Fibroblast of upper back skin (primary cell): Measurements from ENCODE around the gene STAP2.

Experiments
- DNase-seq: peaks from one replicate; pipeline ENCODE4 v3.0.0-alpha.2; 2013

Gene STAP2

GRCh38 chr19:4370418-4371041 is 31.9 kb upstream of the STAP2 start:
- no peak for DNase-seq

GRCh38 chr19:4369888-4370260 is 31.2 kb upstream of the STAP2 start:
- no peak for DNase-seq

GRCh38 chr19:4369109-4369887 is 30.7 kb upstream of the STAP2 start:
- no peak for DNase-seq

DNA sequence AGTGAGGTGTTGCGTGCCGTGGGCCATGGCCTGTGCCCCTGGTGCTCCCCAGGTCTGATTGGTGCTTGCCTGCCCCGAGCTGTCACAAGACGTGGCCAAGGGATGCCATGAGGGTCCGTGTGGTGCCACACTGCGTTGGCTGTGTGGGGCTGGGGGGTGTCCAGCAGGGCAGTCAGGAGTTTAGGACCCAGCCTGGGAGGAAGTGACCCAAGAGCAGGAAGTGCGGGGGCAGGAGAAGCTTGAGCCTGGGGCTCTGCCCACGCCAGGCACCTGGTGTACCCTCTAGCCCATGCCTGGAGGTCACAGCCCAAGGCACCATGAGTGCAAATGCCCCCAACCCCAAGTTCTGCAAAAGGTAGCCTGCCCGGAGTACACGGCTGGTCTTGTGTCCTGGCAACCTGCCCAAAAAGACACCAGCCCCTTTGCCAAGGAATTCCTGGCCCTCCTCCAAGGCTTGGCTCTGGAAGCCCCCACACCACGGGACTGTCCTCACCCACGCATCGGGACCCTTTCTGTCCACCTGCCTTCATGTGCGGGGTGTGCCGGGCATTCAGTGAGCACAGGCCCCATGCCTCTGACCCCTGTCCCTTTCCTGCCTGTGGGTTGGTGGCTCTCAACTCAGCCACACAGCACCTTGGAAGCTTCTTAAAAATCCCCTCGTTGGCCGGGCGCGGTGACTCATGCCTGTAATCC is 29.6 kb upstream of the STAP2 start:
- no peak for DNase-seq

- no peak for DNase-seq
Observed at GRCh38 chr19:4367781-4368127, 29.1 kb upstream of the STAP2 start.

DNA sequence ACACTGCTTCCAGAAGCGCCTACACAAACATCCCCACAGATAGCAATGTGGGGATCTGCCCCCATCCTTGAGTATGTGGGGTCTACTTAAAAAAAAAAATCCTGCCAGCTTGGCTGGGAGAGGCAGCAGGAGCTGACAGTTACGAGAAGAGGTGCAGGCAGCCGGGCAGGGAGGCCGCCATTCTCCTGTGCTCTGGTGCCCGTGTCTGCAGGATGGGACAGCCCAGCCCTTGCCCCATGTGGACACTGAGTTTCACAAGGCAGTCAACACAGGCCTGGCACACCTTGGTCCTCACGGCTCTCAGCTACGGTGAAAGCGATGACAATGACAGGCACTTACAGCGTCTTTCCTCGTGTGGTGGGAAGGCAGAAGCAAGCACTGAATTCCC is 28.7 kb upstream of the STAP2 start:
- no peak for DNase-seq

- DNase-seq, result no peak
Observed at GRCh38 chr19:4366666-4367335, 28.2 kb upstream of the STAP2 start.

DNA sequence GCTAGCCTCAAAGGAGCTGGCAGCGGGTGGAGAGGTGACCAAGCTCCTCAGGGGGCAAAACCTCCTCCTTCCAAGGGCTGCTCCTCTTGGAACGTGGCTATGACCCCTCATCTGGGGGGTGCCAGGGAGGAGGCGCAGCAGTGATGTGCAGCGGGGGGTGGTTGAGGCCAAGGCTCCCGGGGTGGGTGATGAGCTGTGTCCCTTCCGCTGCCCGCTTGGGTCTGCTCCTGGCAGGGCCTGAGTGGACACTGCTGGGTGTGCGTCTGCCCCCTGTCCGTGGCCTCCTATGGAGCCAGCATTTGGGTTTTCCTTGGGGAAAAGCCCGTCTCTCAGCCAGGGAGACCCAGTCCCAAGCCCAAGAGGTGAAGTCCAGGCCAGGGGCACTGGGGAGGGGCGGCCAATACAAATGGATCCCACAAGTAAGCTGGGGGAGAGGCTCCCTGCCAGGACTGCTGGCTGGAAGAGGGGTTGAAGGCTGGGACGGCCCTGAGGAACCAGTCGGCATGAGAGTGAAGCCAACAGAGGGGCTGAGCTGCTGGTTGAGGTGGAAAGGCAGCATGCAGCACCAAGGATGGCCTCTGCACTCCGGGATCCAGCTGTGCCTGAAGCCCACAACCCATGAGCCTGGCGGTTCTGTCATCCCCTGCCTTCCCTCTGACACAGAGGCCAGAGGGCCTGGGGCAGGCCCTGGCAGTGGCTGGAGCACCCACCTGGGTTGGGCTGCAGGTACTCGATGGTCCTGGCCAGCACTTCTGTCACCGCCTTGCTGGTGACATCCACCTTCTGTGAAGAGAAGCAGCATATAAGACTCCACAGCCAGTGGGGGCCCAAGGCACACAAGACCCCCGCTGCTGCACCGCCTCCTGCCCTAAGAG is 27.4 kb upstream of the STAP2 start:
- no peak for DNase-seq

DNA sequence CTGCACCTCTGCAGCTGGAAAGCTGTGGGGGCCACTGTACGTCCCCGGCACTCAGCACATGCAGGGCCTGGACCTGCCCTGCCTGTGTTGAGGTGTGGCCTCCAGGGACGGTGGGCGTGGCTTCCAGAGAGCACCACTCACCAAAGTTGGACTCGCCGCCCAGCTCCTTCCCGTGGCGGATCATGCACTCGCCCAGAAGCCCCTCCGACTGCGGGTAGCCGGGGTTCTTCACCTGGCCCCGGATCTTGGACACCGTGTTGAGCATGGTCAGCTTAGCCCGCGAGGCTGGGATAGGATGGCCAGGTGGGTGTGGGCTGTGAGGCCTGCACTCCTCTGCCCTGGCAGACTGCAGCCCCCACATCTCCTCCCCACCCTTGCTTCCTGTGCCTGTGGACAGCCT is 26.7 kb upstream of the STAP2 start:
- no peak for DNase-seq

DNA sequence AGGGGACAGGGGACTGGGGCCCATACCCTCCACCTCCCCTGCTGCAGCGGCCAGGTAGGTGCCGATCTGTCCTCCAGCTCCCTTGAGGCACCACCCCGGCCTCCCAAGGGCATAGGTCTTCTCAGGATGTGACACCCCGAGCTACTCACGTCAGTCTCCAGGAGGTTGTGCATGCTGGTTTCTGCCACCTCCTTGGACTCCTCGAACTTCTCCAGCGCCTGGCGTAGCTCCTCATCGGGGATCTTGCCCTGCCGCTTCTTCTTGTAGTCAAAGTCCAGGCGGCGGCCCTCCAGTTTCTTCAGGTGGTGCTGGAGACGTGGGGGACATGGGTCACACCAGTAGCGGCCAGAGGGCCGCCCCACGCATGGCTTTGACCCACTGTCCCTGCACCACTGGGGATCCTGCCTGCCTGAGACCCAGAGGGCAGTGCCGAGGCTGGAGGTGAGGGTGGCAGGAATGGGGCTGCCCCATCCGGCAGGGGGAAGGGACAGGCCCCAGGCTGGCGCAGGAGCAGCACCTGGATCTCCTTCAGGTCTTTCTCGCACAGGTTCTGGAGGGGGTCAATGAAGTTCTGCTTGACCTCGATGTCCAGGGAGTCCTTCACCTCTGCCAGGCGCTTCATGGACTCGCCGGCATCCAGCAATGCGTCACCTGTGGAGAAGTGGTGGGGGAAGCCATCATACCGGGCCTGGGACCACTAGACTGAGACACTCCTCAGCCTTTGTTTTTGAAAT is 25.1 kb upstream of the STAP2 start:
- DNase-seq, result no peak

- DNase-seq, result no peak
Observed at GRCh38 chr19:4362831-4363545, 24.4 kb upstream of the STAP2 start.

DNA sequence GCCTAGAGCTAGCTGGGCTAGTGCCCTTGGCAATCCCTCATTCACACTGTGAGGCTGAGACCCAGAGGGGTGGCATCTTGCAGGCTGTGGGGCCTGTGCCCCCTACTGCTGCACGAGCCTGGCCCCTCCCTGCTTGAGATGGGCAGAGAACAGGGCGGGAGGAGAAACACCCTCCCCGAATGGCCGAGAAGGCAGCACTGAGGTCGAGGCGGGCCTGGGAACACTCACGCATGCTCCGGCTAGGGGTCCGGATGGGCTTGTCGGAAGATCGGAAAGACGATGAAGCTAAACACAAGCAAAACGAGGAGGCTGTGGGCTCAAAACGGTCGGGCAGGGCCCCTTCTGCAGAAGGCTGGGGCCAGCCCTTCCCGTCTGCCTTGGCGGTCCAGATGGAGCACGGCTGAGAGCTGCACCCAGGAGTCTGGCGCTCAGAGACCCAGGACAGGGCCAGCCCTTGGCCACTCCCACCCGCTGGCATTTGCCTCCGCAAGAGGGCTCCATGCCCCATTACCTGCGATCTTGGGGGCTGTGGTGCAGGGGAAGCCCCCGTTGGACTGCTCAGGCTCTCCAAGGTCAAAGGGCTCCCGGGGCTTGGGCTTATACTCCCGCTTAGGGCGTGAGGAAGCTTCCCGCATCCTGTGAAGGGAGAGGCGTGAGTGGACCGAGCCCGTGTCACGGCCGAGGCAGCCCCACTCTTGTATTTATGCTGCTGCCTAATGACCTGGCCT is 23.6 kb upstream of the STAP2 start:
- no peak for DNase-seq

- DNase-seq, result no peak
Observed at GRCh38 chr19:4361152-4362046, 22.8 kb upstream of the STAP2 start.

GRCh38 chr19:4360641-4361151 is 22.1 kb upstream of the STAP2 start:
- DNase-seq, result no peak

DNA sequence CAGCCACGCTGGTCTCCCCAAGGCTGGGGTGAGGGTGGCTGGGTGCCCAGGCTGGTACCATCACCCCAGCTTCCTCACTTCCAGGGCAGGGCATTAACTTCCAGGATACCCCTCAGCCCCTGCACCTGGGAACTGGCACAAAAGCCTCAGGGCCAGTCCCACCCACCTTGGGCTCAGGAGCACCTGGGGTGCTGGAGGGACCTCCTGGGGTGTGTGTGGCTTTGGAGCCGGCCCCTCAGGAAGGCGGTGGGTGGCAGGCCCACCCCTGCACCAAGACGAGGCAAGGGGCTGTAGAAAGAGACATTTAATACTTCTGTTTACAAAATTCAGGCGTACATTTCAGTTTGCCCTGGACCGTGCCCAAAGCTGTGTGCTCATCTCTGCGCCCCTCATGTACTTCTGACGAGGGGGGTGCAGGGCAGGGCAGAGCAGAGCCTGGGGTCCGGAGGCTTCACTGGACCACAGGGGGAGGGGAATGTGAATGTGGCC is 21.5 kb upstream of the STAP2 start:
- no peak for DNase-seq

- DNase-seq, result no peak
Observed at GRCh38 chr19:4359627-4360000, 21.0 kb upstream of the STAP2 start.

DNA sequence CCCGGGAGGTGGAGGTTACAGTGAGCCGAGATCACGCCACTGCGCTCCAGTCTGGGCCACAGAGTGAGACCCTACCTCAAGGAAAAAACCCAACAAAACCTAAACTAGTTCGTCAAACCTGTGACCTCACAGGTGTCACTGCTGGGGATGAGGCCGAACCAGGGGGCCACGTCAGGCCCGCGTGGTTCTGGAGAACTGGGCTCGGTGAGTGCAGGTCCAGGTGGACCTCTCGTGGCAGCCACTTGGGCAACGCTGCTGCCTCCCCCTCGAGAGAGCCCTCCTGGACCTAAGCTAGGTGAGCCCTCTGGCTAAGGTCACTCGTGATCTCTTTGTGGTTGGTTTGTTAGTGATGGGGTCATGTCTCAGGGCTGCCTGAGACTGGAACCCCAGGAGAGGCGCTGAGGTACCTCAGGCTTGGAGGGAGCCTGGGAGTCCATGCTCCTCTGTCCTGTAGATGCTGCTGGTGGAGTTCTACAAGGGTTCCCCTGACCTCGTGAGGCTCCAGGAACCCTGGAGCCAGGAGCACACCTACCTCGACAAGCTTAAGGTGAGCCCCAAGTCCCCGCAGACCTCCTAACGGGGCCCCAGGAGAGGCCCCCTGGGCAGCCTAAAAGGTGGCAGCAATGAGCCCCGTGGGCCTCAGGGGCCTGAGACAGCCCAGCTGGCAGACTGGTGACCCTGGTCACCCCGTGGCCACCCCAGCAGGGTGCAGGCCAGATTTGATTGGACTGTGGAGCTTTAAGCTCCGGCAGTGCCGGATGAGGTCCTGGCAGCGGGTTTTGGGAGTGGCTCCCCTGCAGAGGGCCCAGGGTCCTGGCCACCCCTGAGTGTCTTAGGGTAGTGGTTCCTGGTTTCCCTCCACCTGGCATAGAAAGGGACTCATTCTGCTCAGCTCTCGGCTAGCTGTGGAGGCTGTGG is 20.3 kb upstream of the STAP2 start:
- no peak for DNase-seq

DNA sequence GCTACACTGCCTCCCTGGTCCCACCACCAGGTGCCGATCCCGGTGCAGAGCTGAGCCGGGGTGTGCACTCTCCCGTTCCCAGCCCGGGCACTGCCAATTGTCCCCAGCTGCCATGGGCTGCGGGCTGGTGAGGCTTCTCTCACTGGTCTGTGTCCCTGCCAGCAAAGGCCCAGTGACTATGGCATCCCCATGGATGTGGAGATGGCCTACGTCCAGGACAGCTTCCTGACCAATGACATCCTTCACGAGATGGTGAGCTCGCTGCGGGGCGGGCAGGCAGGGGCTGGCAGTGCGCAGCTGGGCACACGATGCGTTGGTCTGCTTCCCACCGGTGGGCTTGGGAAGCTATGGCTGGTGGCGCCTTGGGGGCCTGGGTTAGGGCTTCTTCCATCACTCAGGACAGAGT is 19.3 kb upstream of the STAP2 start:
- no peak for DNase-seq
